Effector memory CD8-positive, alpha-beta T cell (primary cell): Measurements from ENCODE around the gene MAFG.
"Not testable (repeated sequence)": the region's sequence is repeated elsewhere in the genome, so short reads cannot be mapped to it uniquely, and the experiment has no call there.

Experiments used
- ATAC-seq: fragments of 150-1000 bp; cut with Tn5 transposase; replicated peaks from 2 replicates; pipeline ENCODE4 v1.10.0; 2021; ENCODE audit warnings: mild to moderate bottlenecking, moderate library complexity
- DNase-seq, 3 experiments: peaks; one replicate each; pipeline ENCODE4 v3.0.0; 2021
- H3K27ac Mint-ChIP-seq, 2 donors: one replicate each; pipeline ENCODE4 v1.8.0; 2022; ENCODE audit warnings: mild to moderate bottlenecking in 2 of 2, mixed read lengths in 2 of 2, moderate library complexity in 2 of 2
- H3K27me3 Mint-ChIP-seq, 2 donors: one replicate each; pipeline ENCODE4 v1.8.0; 2022; ENCODE audit warnings: mixed read lengths in 2 of 2
- H3K36me3 Mint-ChIP-seq: one replicate; pipeline ENCODE4 v1.8.0; 2022; ENCODE audit warnings: mild to moderate bottlenecking, moderate library complexity, mixed read lengths; ENCODE audit not compliant: insufficient read depth
- H3K4me1 Mint-ChIP-seq, 2 donors: one replicate each; pipeline ENCODE4 v1.8.0; 2022; ENCODE audit warnings: low read depth in 2 of 2, mixed read lengths in 2 of 2
- H3K4me3 Mint-ChIP-seq, 2 donors: one replicate each; pipeline ENCODE4 v1.8.0; 2022; ENCODE audit warnings: mild to moderate bottlenecking in 2 of 2, mixed read lengths in 2 of 2, moderate library complexity in 2 of 2
- H3K9me3 Mint-ChIP-seq, 2 donors: one replicate each; pipeline ENCODE4 v1.8.0; 2022; ENCODE audit warnings: mixed read lengths in 2 of 2

Gene MAFG

DNA sequence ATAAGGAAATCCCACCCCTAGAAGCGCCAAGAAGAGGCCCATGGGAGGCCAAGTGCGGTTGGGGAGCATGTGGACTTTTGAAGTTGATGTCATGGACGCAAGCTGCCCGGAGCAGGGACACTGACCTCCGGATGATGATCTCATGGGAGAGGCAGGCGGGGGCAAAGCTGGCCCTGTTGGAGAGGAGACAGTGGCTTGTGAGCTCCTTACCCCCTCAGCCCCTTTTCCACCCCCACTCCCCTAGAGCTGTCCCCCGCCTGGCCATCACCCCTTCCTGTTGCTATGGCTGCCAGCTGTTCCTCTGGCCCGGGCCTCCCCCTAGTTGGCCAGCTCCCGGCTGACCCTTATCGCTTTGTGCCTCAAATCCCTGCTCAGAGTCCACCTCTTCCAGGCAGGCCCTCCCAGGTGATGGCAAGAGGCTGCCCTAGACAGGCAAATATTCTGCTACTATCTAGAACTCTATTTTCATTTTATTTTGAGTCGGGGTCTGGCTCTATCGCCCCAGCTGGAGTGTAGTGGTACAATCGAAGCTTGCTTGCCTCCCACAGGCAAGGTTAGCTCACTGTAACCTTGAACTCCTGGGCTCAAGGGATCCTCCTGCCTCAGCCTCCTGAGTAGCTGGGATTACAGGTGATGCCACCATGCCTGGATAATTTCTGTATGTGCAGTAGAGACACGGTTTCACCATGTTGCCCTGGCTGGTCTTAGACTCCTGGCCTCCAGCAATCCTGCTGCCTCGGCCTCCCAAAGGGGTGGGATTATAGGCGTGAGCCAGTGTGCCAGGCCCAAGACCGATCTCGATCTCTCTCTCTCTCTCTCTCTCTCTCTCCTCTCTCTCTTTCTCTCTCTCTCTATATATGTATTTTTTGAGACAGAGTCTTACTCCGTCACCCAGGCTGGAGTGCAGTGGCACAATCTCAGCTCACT lies 26.9 kb upstream of the MAFG start:
- H3K4me3 Mint-ChIP-seq: no peak overlapping the region
- DNase-seq (no peak), ATAC-seq (no peak)
- H3K36me3 Mint-ChIP-seq: no peaks in the 10 kb centered on the region
- H3K9me3 Mint-ChIP-seq: no peaks in the 10 kb centered on the region
- H3K4me1 Mint-ChIP-seq: no peaks in the 10 kb centered on the region
- H3K27me3 Mint-ChIP-seq: peaks cover 18 to 25% of the 10 kb centered on the region in 2 donors
- H3K27ac Mint-ChIP-seq: no peak overlapping the region

DNA sequence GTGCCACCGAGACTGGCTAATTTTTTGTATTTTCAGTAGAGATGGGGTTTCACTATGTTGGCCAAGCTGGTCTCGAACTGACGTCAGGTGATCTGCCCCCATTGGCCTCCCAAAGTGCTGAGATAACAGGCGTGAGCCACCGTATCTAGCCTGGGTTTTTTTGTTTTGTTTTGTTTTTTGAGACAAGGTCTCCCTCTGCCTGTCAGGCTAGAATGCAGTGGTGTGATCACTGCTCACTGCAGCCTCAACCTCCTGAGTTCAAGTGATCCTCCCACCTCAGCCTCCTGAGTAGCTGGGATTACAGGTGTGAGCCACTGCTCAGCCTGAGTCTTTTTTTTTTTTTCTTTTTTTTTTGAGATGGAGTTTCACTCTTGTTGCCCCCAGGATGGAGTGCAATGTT lies 25.9 kb upstream of the MAFG start:
- H3K9me3 Mint-ChIP-seq, ATAC-seq, H3K36me3 Mint-ChIP-seq, H3K4me3 Mint-ChIP-seq, DNase-seq, H3K4me1 Mint-ChIP-seq, H3K27ac Mint-ChIP-seq: not testable (repeated sequence)
- peaks cover 11 to 24% of the 10 kb centered on the region in 2 donors for H3K27me3 Mint-ChIP-seq

DNA sequence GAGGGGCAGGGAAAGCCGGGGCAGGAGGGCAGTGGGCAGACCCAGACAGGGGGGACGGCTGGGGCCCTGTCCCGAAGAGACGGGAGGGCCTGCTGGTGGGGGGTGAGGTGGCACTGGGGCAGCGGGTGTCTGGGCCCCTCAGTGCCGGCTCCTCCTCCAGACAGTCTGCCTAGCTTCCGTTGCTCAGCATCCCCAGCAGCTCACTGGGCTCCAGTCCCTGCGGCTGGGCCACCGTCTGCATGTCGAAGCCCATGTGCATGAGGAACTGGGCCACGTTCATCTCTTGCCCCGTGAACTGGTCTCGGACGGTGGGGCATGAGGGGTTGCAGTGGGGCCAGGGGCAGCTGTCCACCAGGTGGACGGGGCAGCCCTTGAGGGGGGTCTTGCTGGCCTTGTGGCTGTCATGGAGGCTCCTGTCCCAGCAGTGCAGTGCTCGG lies 25.3 kb upstream of the MAFG start:
- no peaks in the 10 kb centered on the region for H3K4me1 Mint-ChIP-seq
- H3K9me3 Mint-ChIP-seq: no peaks in the 10 kb centered on the region
- ATAC-seq (no peak), DNase-seq (no peak)
- H3K36me3 Mint-ChIP-seq: no peaks in the 10 kb centered on the region
- H3K27ac Mint-ChIP-seq: no peak overlapping the region
- peaks cover 5 to 19% of the 10 kb centered on the region in 2 donors for H3K27me3 Mint-ChIP-seq
- H3K4me3 Mint-ChIP-seq: no peak overlapping the region

DNA sequence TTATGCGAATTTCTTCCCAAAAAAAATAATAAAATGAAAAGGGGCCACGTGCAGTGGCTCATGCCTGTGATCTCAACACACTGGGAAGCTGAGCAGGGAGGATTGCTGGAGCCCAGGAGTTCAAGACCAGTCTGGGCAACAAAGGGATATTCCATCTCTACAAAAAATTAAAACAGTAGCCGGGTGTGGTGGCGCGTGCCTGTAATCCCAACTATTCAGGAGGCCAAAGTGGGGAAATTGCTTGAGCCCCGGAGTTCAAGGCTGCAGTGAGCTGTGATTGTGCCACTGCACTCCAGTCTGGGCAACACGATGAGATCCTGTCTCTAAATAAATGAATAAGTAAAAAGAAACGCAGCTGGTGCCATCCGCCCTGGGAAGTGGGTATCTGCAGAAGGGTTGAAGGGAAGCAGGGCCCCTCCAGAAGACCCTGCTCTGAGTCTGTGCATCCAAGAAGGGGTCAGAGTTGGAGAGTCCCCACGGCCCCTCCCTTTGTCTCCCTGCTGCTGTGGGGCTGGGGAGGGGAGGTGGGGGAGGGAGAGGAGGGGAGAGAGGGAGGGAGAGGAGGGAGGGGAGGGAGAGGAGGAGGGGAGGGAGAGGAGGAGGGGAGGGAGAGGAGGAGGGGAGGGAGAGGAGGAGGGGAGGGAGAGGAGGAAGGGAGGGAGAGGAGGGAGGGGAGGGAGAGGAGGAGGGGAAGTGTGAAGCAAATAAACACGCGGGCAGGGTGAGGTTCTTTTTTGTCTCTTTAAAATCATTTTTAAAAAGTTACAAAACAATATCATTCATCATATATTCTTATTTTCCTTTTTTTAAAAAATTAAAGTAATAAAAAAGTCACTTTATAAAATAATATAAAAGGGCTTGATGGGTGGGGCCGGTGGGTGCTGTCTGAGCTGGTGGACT lies 24.5 kb upstream of the MAFG start:
- no peaks in the 10 kb centered on the region for H3K36me3 Mint-ChIP-seq
- no peak overlapping the region for H3K4me3 Mint-ChIP-seq
- no peak for ATAC-seq
- H3K9me3 Mint-ChIP-seq: no peaks in the 10 kb centered on the region
- H3K27ac Mint-ChIP-seq: no peak overlapping the region
- peaks cover under 1 to 16% of the 10 kb centered on the region in 2 donors for H3K27me3 Mint-ChIP-seq
- no peaks in the 10 kb centered on the region for H3K4me1 Mint-ChIP-seq
- DNase-seq: no peak

DNA sequence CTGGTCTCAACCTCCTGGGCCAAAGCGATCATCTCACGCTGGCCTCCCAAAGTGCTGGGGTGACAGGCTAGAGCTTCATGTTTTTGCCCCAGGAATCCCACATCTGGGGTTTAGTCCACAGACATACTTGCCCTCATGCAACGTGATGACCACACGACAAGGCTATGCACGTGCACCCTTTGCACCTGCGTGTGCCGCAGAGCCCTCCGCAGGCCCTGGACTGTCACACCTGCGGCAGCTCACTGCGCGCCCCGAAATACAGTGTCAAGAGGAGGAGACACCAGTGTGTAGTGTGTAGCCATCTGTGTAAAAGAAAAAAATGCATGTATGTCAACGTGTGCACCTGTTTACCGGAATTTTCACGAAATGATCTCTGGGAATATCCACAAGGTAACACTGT lies 23.0 kb upstream of the MAFG start:
- ATAC-seq (no peak), DNase-seq (no peak)
- H3K36me3 Mint-ChIP-seq: no peaks in the 10 kb centered on the region
- no peaks in the 10 kb centered on the region for H3K9me3 Mint-ChIP-seq
- H3K27me3 Mint-ChIP-seq: peaks cover 0 to 17% of the 10 kb centered on the region in 2 donors
- no peaks in the 10 kb centered on the region for H3K4me1 Mint-ChIP-seq
- H3K27ac Mint-ChIP-seq: no peak overlapping the region
- H3K4me3 Mint-ChIP-seq: no peak overlapping the region

DNA sequence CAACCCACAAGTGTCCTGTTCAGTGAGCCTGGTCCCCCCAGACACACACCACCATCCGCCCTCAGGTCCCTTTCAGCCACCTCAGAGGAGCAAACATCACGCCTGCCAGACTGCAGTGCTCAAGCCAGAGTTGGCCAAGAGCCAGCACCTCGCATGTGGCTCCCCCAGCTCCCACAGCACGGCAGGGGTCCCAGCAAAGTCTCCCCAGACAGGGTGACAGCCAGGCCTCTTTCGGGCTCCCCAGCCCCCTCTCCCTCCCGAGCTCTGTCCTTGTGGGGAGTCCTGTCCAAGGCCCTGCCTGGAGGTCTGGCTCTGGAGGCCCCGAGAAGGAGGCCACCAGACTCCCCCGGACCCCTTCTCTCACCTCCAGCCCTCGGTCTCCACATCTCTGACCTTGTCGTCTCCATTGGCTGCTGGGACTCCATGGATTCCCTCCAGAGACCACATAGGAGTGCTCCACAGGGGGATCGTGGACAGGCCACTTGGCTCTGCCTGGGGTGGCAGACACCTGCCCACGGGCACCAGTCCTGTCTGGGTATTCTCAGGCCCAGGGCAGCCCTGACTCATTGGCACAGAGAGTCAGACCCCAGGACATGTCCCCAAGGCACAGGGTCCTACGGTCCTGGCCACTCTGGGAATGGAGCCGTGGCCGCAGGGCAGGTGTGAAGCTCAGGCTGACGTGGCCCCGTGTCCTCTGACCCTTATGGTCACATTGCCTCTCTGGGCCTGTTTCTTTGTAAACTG lies 21.3 kb upstream of the MAFG start:
- Mint-ChIP-seq H3K27ac (no peak overlapping the region), H3K4me3 (no peak overlapping the region), H3K27me3 (peaks cover 0 to 26% of the 10 kb centered on the region in 2 donors), H3K36me3 (no peaks in the 10 kb centered on the region), H3K9me3 (no peaks in the 10 kb centered on the region), H3K4me1 (no peaks in the 10 kb centered on the region)
- ATAC-seq (no peak), DNase-seq (no peak)

DNA sequence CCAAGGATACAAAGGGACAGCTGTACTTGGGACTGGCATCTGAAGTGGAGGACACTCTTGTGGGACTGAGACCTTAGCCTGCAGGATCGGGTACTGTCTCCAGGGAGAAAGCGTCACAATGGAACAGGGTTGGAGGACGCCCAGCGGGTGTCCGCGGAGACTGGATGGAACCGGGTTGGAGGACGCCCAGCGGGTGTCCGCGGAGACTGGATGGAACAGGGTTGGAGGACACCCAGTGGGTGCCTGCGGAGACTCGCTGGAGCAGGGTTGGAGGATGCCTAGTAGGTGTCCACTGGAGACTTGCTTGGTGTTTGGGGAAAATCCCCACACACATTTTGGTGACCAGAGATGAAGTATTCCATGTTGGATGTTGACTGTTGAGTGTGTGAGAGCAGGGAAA lies 19.7 kb upstream of the MAFG start, which contains the start of gene MYADML2:
Gene MYADML2, minus strand, starts transcription at position 45 of the 400 bp plus-strand sequence. CDS start 5,492 bp downstream, outside the sequence.
- Mint-ChIP-seq H3K4me1 (no peaks in the 10 kb centered on the region), H3K9me3 (no peaks in the 10 kb centered on the region), H3K36me3 (no peaks in the 10 kb centered on the region), H3K4me3 (no peak within 1 kb of the TSS), H3K27me3 (peaks cover 0 to 26% of the 10 kb centered on the region in 2 donors), H3K27ac (no peak within 1 kb of the TSS)
- DNase-seq: no peak
- no peak for ATAC-seq

DNA sequence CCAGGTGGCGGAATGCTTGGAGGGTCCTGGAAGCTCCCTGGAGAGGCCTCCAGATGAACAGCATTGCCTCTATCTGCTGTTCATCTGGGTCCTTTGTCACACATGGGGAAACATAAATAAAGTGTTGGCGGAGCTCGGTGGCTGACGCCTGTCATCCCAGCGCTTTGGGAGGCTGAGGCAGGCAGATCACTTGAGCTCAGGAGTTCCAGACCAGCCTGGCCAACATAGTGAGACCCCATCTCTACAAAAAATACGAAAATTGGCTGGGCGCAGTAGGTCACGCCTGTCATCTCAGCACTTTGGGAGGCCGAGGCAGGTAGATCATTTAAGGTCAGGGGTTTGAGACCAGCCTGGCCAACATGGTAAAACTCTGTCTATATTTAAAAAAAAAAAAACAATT lies 17.3 kb upstream of the MAFG start:
- Mint-ChIP-seq H3K36me3 (no peaks in the 10 kb centered on the region), H3K27me3 (peaks cover 0 to 36% of the 10 kb centered on the region in 2 donors), H3K27ac (no peak overlapping the region), H3K4me1 (no peaks in the 10 kb centered on the region), H3K4me3 (no peak overlapping the region), H3K9me3 (no peaks in the 10 kb centered on the region)
- DNase-seq (no peak), ATAC-seq (no peak)

DNA sequence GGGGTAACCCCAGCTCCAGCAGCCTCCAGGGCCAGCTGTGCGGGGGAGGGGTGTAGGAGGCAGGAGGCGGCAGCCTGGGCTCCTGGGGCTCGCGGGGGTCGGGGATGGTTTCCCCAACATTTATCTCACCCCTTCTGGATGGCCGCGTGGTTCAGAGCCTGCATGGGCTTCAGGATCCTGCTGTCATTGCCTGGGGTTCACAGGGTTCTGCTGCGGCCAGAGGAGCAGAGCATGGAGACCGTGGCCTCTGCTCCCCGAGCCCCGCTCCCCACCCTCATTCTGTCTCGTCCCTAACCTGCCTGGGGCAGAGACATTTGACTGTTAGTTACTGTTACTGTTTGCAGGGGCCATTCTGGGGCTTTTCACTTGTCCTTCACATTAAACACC lies 14.6 kb upstream of the MAFG start:
- no peak overlapping the region for H3K27ac Mint-ChIP-seq
- H3K4me3 Mint-ChIP-seq: no peak overlapping the region
- H3K9me3 Mint-ChIP-seq: no peaks in the 10 kb centered on the region
- ATAC-seq: no peak
- H3K36me3 Mint-ChIP-seq: no peaks in the 10 kb centered on the region
- peaks cover 3 to 4% of the 10 kb centered on the region in 2 donors for H3K4me1 Mint-ChIP-seq
- H3K27me3 Mint-ChIP-seq: peaks cover 0 to 24% of the 10 kb centered on the region in 2 donors
- DNase-seq: no peak

DNA sequence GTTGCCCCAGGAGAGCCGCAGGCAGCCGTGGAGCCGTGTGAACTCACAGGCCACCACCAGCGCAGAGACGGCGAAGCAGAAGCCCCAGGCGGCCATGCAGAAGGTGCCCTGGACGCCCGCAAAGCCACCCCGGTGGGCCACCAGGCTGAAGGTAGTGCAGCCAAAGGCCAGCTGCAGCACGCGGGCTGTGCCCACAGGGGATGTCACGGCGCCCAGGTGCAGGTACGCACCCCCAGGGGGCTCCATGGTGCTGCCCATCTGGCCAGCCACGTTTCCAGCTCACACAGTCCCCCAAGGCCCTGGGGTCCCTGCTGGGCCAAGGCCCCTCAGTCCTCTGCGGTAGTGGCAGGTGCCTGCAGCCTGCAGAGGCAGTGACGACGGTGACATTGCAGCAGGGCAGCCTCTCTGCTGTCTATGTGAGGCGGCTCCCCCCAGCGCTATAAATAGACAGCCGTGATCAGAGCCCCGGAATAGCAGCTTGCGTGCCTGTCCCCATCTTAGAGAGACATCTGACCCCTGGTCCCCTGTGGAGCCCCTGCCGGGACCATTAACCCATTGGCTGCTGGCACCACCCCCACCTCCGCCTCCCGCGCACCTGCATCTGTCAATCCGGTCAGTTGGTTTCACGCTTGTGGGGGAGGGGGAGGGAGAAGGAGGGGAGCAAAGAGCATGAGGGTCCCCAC lies 14.1 kb upstream of the MAFG start:
- H3K27ac Mint-ChIP-seq: no peak overlapping the region
- ATAC-seq: no peak
- H3K36me3 Mint-ChIP-seq: no peaks in the 10 kb centered on the region
- H3K27me3 Mint-ChIP-seq: peaks cover 0 to 19% of the 10 kb centered on the region in 2 donors
- no peak for DNase-seq
- H3K9me3 Mint-ChIP-seq: no peaks in the 10 kb centered on the region
- H3K4me1 Mint-ChIP-seq: peaks cover 3 to 5% of the 10 kb centered on the region in 2 donors
- H3K4me3 Mint-ChIP-seq: no peak overlapping the region

DNA sequence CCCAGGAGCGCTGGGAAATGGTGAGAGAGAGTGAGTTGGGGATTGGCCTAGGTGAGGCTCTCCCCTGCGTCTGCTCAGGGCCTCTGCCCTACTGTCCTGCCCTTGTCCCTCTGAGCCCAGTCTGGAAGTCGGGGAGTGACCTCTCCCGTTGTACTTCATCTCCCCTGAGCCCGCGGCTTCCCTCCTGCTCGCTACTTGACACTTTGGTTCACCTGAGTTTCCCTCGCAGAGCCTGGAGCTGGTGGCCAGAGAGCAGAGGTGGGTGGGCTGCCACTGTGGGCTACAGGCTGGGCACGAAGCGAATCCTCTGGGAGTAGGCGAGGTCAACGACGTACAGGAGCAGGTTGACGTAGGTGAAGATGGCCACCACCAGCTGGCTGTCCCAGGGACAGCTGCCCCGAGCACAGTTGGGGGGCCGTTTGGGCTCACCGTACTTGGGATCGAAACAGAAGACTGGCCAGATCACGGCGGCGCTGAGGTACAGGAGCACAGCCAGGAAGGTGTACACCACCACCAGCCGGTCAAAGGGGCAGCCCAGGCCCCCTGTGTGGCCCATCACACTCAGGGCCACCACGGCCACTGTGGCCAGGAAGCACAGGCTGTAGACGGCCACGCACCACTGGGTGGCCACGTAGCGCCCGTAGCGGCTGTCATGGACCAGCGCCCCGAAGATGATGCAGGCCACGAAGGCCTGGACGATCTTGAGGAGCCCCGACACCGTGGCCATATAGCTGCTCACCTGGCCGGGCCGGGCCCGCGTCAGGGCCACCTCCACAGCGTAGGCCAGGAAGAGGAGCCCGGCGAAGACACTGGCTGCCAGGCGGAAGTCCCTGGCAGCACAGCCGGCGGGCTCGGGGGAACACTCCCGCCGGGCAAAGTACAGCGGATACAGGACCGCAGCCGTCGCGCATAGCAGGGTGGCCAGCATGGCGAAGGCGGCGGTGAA lies 13.3 kb upstream of the MAFG start:
- Mint-ChIP-seq H3K36me3 (no peaks in the 10 kb centered on the region), H3K27ac (no peak overlapping the region), H3K27me3 (peaks cover 0 to 19% of the 10 kb centered on the region in 2 donors), H3K4me3 (no peak overlapping the region), H3K9me3 (no peaks in the 10 kb centered on the region), H3K4me1 (peaks cover 3 to 6% of the 10 kb centered on the region in 2 donors)
- DNase-seq (no peak), ATAC-seq (no peak)

DNA sequence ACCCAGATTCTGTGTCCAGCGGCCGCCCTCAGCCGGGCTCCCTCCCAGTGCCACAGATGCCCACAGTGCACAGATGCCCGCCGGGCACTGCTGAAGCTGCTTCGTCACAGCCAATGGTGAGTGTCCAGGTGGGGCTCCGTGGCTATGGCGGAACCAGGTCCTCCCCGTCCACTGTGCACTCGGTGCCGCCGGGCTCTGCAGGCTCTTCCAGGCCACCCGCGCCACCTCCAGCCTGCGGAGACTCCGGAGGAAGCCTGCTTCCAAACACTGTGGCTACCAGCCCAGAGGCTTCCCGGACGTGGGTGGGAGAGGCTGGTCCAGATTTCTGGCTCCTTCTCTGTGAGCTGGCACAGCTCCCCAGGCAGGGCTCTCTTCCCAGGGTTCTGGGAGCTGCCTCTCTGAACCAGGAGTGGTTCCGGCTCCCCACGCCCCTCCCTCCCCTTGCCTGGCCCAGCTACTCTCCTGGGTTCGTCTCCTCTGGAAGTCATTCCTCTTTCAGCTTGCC lies 12.4 kb upstream of the MAFG start:
- ATAC-seq (no peak), DNase-seq (no peak)
- Mint-ChIP-seq H3K36me3 (no peaks in the 10 kb centered on the region), H3K9me3 (no peaks in the 10 kb centered on the region), H3K4me3 (no peak overlapping the region), H3K4me1 (peaks cover 3 to 6% of the 10 kb centered on the region in 2 donors), H3K27me3 (peaks cover 0 to 19% of the 10 kb centered on the region in 2 donors), H3K27ac (no peak overlapping the region)
